Stimulated activated CD4-positive, alpha-beta T cell treated with anti-CD3 and anti-CD28 coated beads, Interleukin-4, amount 100 ng/mL, for 1 hour (primary cell): ENCODE data around the gene CSNK1G2.
"Not testable (repeated sequence)": the region's sequence is repeated elsewhere in the genome, so short reads cannot be mapped to it uniquely, and the experiment has no call there.

Experiments used
- DNase-seq: peaks from one replicate; pipeline ENCODE4 v3.0.0-alpha.2; 2020

Gene CSNK1G2

DNA sequence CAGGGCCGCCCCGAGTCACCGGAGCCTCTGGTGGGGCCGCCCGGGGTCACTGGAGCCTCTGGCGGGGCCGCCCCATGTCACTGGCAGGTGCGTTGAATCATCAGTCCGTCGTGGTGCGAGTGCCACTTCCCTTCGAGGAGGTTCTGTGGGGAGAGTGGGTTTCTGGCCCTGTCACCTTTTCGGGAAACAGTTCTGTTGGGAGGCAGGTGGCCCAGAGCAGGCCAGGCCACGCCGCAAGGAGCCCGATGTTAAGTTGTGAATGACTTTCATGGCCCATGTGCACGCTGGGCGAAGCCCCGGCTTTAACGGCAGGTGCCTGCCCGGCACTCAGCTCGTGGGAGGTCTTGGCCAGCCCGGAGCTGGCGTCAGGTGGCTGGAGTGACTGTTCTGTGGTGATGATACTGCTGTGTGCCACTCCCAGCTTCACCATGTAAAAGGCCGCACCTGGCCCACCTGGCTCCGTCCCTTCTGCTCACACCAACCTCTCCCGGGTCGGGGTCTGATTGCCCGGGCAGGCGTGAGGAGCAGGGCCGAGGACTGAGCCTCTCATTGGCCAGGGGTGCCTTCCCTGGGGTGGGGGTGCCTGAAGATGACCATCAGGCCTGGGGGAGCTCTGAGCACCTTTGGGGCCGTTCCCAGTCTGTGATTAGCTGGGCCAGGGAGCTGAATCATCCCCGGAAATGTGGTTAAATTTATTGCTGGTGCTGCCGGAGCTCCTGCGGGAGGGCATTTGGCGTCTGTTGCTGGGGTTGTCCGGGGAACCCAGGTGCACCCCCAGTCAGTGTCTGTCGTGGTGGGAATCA is 29.2 kb downstream of the CSNK1G2 start:
- no peak for DNase-seq

- DNase-seq = no peak
These were observed 30.0 kb downstream of the CSNK1G2 start for GRCh38 chr19:1970806-1971502.

- DNase-seq = no peak
These were observed 33.6 kb downstream of the CSNK1G2 start for GRCh38 chr19:1974381-1975161.

GRCh38 chr19:1975162-1975480 is 34.1 kb downstream of the CSNK1G2 start:
- DNase-seq = no peak

DNA sequence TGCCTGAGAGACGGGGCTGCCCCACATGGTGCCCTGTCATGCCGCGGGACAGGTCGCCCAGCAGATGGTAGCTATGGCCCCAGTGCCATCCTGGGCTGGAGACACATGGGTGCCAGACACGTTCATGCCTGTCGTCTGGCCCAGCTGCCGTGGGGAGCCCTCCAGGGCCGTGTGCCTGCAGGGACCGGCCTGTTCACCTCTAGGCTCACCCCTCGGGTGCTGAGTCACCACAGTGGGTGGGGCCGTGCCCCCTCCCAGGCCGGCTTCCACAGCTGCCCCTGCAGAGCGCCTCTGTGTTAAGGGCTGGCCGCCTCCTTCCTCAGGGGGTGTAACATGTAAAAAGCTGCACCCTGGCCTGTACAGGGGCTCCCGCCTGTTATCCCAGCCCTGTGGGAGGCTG is 36.1 kb downstream of the CSNK1G2 start:
- no peak for DNase-seq

- no peak for DNase-seq
These were observed 37.4 kb downstream of the CSNK1G2 start for GRCh38 chr19:1978346-1978894.

- DNase-seq = no peak
These were observed 38.0 kb downstream of the CSNK1G2 start for GRCh38 chr19:1979017-1979416.

DNA sequence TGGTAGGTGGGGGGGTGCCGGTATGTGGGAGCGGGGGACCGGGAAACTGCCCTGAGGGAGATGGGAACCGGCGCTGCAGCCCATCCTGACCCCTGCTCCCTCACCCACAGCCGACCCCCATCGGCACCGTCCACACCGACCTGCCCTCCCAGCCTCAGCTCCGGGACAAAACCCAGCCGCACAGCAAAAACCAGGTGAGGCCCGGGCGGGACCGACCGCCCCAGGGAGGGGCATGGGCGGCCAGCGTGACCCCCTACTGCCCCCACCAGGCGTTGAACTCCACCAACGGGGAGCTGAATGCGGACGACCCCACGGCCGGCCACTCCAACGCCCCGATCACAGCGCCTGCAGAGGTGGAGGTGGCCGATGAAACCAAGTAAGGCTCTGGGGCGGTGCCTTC is 38.7 kb downstream of the CSNK1G2 start:
- DNase-seq = no peak

DNA sequence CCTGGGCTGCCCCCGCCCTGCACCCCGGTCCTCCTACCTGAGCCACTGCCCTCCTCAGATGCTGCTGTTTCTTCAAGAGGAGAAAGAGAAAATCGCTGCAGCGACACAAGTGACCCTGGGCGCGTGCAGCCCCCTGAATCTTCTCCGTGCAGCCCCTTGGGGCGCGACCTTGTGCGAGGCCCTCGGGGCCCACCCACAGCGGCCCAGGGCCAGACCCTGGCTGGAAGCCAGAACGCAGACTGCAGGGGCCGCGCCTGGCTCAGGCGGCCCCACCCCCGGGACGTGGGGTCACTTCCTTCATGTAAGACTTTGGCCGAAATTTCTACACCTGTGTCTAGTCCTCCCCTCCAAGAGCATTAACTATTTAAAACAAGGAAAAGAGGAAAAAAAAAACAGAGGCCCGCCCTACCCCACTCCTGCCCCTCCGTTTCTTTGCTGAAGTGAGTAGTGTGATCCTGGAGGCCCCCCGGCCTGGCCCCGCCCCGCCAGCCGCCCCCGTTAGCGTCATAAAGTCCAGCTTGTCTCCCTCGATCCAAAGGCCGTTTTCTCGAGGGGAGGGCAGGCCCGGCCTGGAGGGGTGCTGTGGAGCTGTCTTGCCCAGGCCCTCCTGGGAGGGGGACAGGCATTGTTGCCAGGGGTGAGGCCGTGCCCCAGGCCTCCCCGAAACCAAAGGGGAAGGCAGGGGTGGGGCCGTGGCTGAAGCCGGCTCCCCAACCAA is 39.3 kb downstream of the CSNK1G2 start:
- DNase-seq = no peak

DNA sequence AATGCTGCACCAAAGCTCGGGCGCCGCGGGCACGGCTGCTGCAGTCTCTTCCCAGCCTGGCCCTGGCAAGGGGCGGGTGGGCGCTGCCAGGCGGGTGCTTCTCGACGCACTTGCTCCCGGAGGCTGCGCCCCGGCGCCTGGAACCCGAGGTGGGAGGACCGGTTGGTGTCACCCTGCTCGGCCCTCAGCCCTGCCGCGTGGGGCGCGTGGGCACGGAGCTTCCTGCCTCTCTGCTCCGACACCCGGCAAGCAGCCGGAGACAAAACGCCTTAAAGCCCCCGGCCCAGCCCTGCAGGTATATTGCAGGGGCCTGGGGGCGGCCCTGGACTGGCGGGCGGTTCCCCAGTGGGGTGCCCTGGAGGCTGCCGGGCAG is 39.8 kb downstream of the CSNK1G2 start:
- DNase-seq = no peak

DNA sequence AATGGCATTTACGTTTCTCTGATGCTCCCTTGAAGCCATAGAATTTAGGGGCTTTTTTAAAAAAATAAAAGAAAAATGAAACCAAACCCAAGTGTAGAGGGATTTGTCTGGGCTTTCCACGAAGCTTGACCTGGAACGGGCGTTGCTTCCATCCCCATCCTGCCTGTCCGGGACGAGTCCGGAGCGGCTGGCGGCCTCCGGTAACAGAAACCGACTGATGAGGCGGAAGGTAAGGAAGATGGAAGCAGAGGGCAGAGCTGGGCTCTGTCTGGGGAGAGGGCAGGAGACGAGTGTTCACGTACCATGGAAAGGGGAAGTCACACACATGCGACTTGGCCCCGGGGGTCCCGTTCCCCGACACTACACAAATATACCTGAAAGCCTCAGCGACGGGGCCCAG is 40.3 kb downstream of the CSNK1G2 start:
- no peak for DNase-seq

DNA sequence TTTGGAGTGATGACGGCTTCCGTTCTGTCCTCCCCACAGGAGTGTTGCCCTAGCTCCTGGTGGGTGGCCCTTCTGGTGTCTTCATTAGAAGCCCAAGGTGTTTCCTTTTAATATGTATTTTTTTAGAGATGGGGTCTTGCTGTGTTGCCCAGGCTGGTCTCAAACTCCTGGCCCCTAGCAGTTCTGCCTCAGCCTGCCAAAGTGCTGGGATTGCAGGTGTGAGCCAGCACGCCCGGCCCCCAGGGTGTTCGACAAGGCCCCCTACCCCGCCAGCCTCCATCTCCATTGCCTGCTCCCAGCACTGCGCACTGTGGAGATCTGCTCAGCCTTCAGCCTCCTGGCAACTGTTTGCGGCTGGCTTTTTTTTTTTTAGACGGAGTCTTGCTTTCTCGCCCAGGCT is 43.4 kb downstream of the CSNK1G2 start:
- DNase-seq = no peak

DNA sequence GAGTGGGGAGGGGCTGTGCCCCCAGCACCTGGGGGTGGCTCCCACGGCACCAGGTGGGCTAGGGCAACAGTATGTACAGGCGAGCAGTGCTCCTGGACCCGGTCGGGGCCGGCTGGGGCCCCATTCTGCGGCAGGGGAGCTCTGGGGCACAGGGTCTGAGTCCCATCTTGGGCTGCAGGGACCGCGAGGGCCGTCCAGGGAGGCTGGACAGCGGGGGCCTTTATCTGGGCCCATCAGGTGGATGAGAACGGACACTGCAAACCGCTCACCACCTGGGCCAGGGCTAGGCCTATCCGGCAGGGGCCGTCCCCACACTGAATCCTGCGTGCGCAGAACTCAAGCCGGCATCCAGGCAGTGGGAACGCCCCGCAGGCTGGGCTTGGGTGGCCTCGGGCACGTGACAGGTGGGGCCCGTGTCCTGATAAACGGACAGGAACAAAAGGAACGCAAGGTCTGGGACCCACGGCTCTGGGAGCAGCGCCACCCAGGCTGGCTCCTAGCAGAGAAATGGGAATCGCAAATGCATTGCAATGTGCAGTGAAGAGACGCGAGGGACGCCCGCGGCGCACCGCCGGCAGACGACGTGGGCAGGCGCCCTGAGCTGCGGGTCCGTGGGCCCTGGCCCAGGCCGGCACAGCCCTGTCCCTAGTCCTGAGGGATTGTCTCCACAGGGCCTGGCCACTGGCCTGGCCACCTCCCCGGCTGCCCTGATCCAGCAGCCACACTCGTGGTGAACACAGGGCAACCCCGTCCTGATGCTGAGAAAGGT is 44.8 kb downstream of the CSNK1G2 start:
- no peak for DNase-seq

DNA sequence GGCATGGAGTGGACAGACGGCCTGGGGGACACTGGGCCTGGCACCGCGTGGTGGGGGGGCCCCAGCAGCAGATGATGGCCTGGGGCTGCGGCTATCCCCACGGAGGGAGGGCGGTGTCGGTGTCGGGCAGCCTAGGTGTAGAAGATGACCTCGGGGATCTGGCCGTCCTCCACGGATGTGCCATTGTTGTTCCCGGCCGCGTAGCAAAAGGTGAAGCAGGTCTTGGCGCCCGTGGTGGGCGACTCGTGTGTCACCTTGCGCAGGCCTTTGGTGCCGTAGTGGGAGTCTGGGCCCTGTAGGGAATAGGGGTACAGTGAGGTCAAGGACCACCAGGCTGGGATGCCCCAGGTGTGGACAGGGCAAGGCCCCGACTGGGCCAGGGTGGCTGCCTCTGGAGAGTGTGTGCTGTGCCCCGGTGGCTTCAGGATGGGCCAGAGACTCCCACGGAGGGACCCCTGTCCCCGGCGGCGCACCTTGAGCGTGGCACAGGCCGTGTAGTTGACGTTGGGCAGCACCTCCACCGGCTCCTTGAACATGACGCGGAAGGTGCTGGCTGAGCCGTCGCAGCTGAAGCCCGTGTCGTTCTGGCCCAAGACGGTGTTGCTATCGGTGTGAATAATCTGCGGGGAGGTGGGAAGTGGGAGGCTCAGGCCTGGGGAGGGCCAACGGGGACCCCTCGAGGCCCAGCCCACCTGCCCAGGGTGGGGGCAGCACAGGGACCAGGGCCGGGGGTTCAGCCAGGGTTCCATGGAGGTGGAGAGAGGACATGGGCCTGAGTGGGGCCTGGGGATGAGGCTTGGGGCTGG is 45.6 kb downstream of the CSNK1G2 start:
- no peak for DNase-seq

DNA sequence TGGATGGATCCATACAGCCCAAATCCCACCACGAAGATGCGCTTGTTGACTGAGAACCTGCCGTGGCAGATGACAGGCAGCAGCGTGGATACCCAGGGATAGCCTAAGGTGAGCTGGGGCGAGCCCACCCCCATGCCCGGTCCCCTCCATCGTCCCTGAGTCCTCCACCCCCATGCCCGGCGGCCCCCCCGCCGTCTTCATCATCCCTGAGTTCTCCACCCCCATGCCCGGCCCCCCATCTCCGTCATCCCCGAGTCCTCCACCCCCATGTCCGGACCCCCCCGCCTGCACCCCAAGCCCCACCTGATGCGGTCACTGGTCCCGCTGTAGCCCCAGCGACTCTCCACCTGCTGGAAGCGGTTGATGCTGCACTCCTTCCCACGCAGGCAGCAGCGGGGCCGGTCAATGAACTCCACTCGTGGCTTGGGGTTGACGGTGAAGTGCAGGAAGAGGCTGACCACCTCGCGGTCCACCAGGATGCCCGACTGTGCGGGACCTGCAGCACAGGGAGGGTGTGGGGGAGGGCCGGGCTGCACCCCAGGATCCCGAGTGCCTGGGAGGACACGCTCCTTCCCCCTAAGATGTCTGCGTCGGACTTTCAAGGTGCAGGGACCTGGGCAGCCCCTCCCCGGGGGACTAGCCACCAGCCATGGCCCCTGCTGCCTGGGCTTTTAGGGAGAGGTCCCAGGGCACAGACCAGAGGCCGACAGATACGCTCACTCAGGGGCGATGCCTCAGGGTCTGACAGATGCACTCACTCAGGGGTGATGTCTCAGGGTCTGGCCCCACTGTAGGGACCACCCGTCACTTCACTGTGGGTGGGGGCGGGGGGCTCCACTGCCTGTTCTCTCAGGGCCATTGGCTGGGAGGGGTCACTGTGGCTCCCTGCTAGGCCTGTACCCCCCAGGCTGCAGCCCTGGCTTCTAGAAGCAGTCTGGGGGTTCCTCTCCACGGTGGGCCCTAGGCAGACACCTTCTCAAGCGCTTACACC is 46.5 kb downstream of the CSNK1G2 start:
- no peak for DNase-seq

- not testable (repeated sequence) for DNase-seq
These were observed 47.5 kb downstream of the CSNK1G2 start for GRCh38 chr19:1988464-1988863.

GRCh38 chr19:1989513-1990229 is 48.7 kb downstream of the CSNK1G2 start:
- no peak for DNase-seq

GRCh38 chr19:1990230-1991017 is 49.5 kb downstream of the CSNK1G2 start:
- no peak for DNase-seq
